Peyer's patch (tissue), 4 donors: Measurements from ENCODE around the gene PRPS1L1.

Source experiments
- CTCF ChIP-seq, 6 experiments: fragments of 450-650 bp in 4 of 6; fragments of 200-600 bp in 2 of 6; sonication (generic) in 1 of 6; IDR thresholded peaks; one replicate each; pipeline ENCODE4 v1.5.1; 2017 to 2019; ENCODE audit warnings: antibody characterized with exemption in 6 of 6, mild to moderate bottlenecking in 3 of 6, moderate library complexity in 1 of 6
- POLR2A ChIP-seq, 2 donors: fragments of 450-650 bp; IDR thresholded peaks; one replicate each; pipeline ENCODE4 v1.5.1; 2017; ENCODE audit warnings: antibody characterized with exemption in 2 of 2, mild to moderate bottlenecking in 2 of 2, moderate library complexity in 2 of 2

GRCh38 chr7:18020138-18020715, 7.4 kb downstream of the PRPS1L1 start:
- TF ChIP-seq CTCF (IDR thresholded peaks at IDR 0.05) (no peak), POLR2A (IDR thresholded peaks at IDR 0.05) (no peak)
